Measurements from ENCODE around the gene TRABD2B. TPM values are rescaled to one million over a fixed set of nuclear protein-coding genes. Genes with fewer than 3 reads are reported as not detected.

The TRABD2B gene
- total and polyA plus RNA-seq, 2 donors (not counting 3 experiments of a cell fraction or from before 2014, with no cell fraction given) = not detected

GRCh38 chr1:48028218-48029069 lies 31.3 kb upstream of the TRABD2B start:
- no peak overlapping the region for H3K4me2 ChIP-seq (ENCODE audit: insufficient read depth, low read length)
- dilution Hi-C loops (cut with MboI; ENCODE audit: extremely low pct_ligation_motif_present, low sequenced_read_pairs) = no loop called here
- CTCF ChIA-PET = no interaction called here

More at GRCh38 chr1:48028218-48029069, 31.3 kb upstream of the TRABD2B start:
- H3K9me1 ChIP-seq (replicated peaks; ENCODE audit: control insufficient read depth, extremely low read depth, insufficient read depth, low read length) = no peaks in the 10 kb centered on the region
- POLR2A ChIA-PET = no interaction called here
- H3K9ac ChIP-seq (replicated peaks; ENCODE audit: extremely low read depth, insufficient read depth, low read length) = no peak overlapping the region
- H3K79me2 ChIP-seq (ENCODE audit: control insufficient read depth, insufficient read depth, low read length) = no peaks in the 10 kb centered on the region
- FAIRE-seq (no peak), DNase-seq (ENCODE audit: low read depth, low spot score) (no peak)
- no peak overlapping the region for H3K27ac ChIP-seq (ENCODE audit: insufficient read depth, low read depth, low read length)
- no peaks in the 10 kb centered on the region for H4K20me1 ChIP-seq (replicated peaks; ENCODE audit: control insufficient read depth, extremely low read depth, insufficient read depth, low read length)
- H3K9me3 ChIP-seq (replicated peaks; ENCODE audit: control insufficient read depth, insufficient read depth, low read length) = no peaks in the 10 kb centered on the region
- H3K27me3 ChIP-seq (ENCODE audit: control insufficient read depth in 2 of 2, insufficient read depth in 2 of 2, low read length in 2 of 2) = no peaks in the 10 kb centered on the region
- TF ChIP-seq MYC (IDR thresholded peaks at IDR 0.05; ENCODE audit: low read depth, low read length) = no peak
- TF ChIP-seq POLR2AphosphoS5 (IDR thresholded peaks at IDR 0.05; ENCODE audit: insufficient read depth, low read depth, low read length) = no peak
- TF ChIP-seq FOS (IDR thresholded peaks at IDR 0.05; ENCODE audit: borderline replicate concordance, insufficient read depth, low read length) = no peak
- TF ChIP-seq GATA2 (IDR thresholded peaks at IDR 0.05; ENCODE audit: insufficient read depth, insufficient read length, low read depth, low read length) = no peak
- TF ChIP-seq, protein P1, sequence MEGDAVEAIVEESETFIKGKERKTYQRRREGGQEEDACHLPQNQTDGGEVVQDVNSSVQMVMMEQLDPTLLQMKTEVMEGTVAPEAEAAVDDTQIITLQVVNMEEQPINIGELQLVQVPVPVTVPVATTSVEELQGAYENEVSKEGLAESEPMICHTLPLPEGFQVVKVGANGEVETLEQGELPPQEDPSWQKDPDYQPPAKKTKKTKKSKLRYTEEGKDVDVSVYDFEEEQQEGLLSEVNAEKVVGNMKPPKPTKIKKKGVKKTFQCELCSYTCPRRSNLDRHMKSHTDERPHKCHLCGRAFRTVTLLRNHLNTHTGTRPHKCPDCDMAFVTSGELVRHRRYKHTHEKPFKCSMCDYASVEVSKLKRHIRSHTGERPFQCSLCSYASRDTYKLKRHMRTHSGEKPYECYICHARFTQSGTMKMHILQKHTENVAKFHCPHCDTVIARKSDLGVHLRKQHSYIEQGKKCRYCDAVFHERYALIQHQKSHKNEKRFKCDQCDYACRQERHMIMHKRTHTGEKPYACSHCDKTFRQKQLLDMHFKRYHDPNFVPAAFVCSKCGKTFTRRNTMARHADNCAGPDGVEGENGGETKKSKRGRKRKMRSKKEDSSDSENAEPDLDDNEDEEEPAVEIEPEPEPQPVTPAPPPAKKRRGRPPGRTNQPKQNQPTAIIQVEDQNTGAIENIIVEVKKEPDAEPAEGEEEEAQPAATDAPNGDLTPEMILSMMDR (IDR thresholded peaks at IDR 0.05; ENCODE audit: extremely low read depth in 1 of 2, insufficient read depth in 1 of 2, low read depth in 1 of 2, low read length in 2 of 2) = no peak
- TF ChIP-seq MAX (IDR thresholded peaks at IDR 0.05; ENCODE audit: insufficient read depth, insufficient read length) = no peak
- TF ChIP-seq JUN (IDR thresholded peaks at IDR 0.05; ENCODE audit: borderline replicate concordance, insufficient read depth, insufficient read length, low read depth) = no peak
- TF ChIP-seq POLR2A (IDR thresholded peaks at IDR 0.05; ENCODE audit: low read depth, low read length) = no peak
- TF ChIP-seq EZH2 (IDR thresholded peaks at IDR 0.05; ENCODE audit: borderline replicate concordance, low read depth, low read length, severe bottlenecking) = no peak
- H3K4me1 ChIP-seq (ENCODE audit: control insufficient read depth, extremely low read depth, insufficient read depth, low read length) = no peaks in the 10 kb centered on the region
- intact Hi-C loops (cut with micrococcal nuclease) = no loop called here
- BruUV-seq (replicated peaks) = no TSS peak
- H2AFZ ChIP-seq (ENCODE audit: low read depth, low read length) = no peak overlapping the region
- H3K36me3 ChIP-seq (ENCODE audit: control insufficient read depth in 2 of 2, extremely low read depth in 1 of 2, insufficient read depth in 2 of 2, low read length in 2 of 2) = no peaks in the 10 kb centered on the region
- no peak overlapping the region for H3K4me3 ChIP-seq (replicated peaks in 1 of 3; ENCODE audit: insufficient read depth in 1 of 3, low read depth in 1 of 3, low read length in 3 of 3)
